GM13977 (cell line): Measurements from ENCODE around the gene TINAGL1.
"Not testable (repeated sequence)": the region's sequence is repeated elsewhere in the genome, so short reads cannot be mapped to it uniquely, and the experiment has no call there.

Experiments
- DNase-seq: peaks from one replicate; pipeline ENCODE4 v3.0.0; 2012; ENCODE audit warnings: low spot score
- CTCF ChIP-seq: IDR thresholded peaks from 2 replicates; pipeline ENCODE4 v1.5.1; 2012; ENCODE audit warnings: mild to moderate bottlenecking, control low read depth; ENCODE audit not compliant: insufficient read depth; ENCODE audit errors: extremely low read depth, missing control alignments
- in situ Hi-C: fragments of 300-500 bp; cut with MboI; formaldehyde crosslinking; loops from one replicate; pipeline ENCODE4 v1.12.0; 2022; ENCODE audit warnings: low sequenced_read_pairs, low pct_unique_long_range_greater_than_20kb, mixed read lengths, inconsistent platforms; ENCODE audit not compliant: unreplicated experiment

The TINAGL1 gene

DNA sequence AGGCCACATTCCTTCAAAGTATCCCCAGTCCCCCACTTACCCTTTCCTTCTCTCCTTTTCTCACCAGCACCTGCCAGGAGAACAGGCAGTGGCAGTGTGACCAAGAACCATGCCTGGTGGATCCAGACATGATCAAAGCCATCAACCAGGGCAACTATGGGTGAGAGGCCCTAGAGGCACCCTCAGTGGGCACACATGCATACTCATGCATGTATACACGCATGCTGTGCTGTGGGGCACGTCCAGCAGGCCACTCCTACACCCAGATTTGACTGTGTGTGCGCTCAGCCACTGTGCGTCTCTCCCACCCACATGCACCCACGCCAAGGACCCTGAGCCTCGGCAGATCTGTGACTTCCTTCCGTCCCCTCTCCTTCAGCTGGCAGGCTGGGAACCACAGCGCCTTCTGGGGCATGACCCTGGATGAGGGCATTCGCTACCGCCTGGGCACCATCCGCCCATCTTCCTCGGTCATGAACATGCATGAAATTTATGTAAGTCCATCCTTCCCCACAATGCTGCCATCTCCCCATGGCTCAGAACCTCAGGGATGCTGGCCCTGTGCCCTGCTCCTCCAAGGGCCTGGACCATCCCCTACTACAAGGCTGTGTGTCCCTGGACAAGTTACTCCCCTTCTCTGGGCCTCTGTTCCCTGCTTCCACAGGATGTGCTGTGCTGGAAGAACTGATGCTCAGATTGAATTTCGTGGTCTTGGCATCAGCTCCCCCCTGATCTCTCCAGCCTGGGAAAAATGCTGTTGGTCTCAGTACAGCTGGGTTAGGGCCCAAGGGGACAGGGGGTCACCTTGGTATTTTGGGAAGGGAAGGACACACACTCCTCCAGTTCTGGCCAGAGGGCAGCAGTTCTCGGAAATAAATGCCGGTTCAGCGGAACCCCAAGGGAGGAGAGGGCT is 7.0 kb downstream of the TINAGL1 start:
- no peak for TF ChIP-seq CTCF
- in situ Hi-C loops, result no loop called here
- no peak for DNase-seq

DNA sequence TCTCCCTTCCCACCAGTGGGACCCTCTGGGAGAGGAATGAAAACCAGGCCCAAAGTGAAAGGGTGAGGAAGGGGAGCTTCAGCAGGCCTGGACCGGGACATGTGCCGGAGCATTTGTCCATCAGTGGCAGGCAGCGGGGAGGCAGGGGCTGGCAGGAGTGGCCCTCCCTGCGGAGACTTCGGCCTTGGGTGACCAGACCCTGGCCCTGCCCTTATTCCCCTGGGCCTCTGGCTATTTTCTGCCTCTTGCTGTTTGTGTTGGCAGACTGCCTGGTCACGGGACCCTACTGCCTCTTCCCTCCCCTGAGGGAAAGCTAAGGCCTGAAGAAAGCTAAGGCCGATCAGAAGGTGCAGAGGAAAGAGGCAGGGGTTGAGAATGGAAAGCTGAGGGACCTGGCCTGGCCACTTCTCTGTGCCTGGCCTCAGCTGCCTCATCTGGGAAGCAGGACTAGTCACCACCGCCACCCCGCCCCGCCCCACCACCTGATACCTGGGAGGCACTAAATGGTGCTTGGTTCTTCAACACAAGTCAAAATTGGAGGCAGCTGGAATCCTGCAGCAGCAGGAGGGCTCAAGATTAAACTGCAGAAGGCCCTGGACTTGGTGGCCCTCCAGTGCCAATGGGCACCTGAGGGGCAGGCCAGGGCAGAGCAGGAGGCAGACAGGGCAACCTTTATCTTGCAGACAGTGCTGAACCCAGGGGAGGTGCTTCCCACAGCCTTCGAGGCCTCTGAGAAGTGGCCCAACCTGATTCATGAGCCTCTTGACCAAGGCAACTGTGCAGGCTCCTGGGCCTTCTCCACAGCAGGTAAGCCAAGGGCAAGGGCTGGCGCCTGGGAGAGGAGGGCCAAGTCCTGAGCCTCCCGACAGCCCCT is 7.9 kb downstream of the TINAGL1 start:
- TF ChIP-seq CTCF, result no peak
- in situ Hi-C loops, result no loop called here

GRCh38 chr1:31584869-31585735 is 8.8 kb downstream of the TINAGL1 start:
- in situ Hi-C loops, result no loop called here
- TF ChIP-seq CTCF, result no peak
- no peak for DNase-seq

More for the DNA sequence above, 7.9 kb downstream of the TINAGL1 start:
- DNase-seq, result no peak

GRCh38 chr1:31585736-31586365 is 9.5 kb downstream of the TINAGL1 start:
- no peak for TF ChIP-seq CTCF
- DNase-seq, result no peak
- in situ Hi-C loops, result no loop called here

- no peak for TF ChIP-seq CTCF
- in situ Hi-C loops, result no loop called here
- no peak for DNase-seq
These were observed 10.3 kb downstream of the TINAGL1 start for GRCh38 chr1:31586376-31587327.

- in situ Hi-C loops, DNase-seq: not testable (repeated sequence)
These were observed 11.0 kb downstream of the TINAGL1 start for GRCh38 chr1:31587328-31587699.
